HepG2 (cell line): Measurements from ENCODE around the gene WDFY1. TPM values are rescaled to one million over a fixed set of nuclear protein-coding genes. Genes with fewer than 3 reads are reported as not detected.

ENCODE experiments used
- ARNTL ChIP-seq: sonication (generic); formaldehyde crosslinking; IDR thresholded peaks from 2 replicates; pipeline ENCODE4 v1.4.0; 2020; ENCODE audit warnings: mild to moderate bottlenecking, missing genetic modification reagents
- CBFB ChIP-seq: sonication (generic); formaldehyde crosslinking; IDR thresholded peaks from 2 replicates; pipeline ENCODE4 v1.4.0; 2020; ENCODE audit warnings: missing genetic modification reagents
- DPF2 ChIP-seq: sonication (generic); formaldehyde crosslinking; IDR thresholded peaks from 2 replicates; pipeline ENCODE4 v1.4.0; 2020; ENCODE audit warnings: mild to moderate bottlenecking, low read depth, missing genetic modification reagents, borderline replicate concordance
- GABPA ChIP-seq, 2 experiments: IDR thresholded peaks; 2 replicates each; pipeline ENCODE4 v1.6.1; 2011 to 2016; ENCODE audit warnings: low read depth in 2 of 2, low read length in 1 of 2, missing biosample characterization in 1 of 2, missing genetic modification characterization in 1 of 2
- IRF2 ChIP-seq: IDR thresholded peaks from 2 replicates; pipeline ENCODE4 v1.6.1; 2018; ENCODE audit warnings: missing genetic modification reagents, missing compliant biosample characterization
- KDM5B ChIP-seq: sonication (generic); formaldehyde crosslinking; IDR thresholded peaks from 2 replicates; pipeline ENCODE4 v1.4.0; 2020; ENCODE audit warnings: missing genetic modification reagents, mild to moderate bottlenecking, borderline replicate concordance
- KLF9 ChIP-seq: IDR thresholded peaks from 2 replicates; pipeline ENCODE4 v1.6.1; 2016; ENCODE audit warnings: low read depth
- NCOA2 ChIP-seq: sonication (generic); formaldehyde crosslinking; IDR thresholded peaks from 2 replicates; pipeline ENCODE4 v1.8.0; 2022; ENCODE audit warnings: inconsistent platforms
- NFKBIZ ChIP-seq: IDR thresholded peaks from 2 replicates; pipeline ENCODE4 v1.6.1; 2018; ENCODE audit warnings: missing genetic modification reagents, missing compliant biosample characterization
- NR1H2 ChIP-seq: sonication (generic); formaldehyde crosslinking; IDR thresholded peaks from 2 replicates; pipeline ENCODE4 v1.8.1; 2022; ENCODE audit warnings: low read depth, missing genetic modification reagents, borderline replicate concordance
- SETDB1 ChIP-seq: sonication (generic); formaldehyde crosslinking; IDR thresholded peaks from 2 replicates; pipeline ENCODE4 v1.5.1; 2020; ENCODE audit warnings: missing genetic modification reagents, mild to moderate bottlenecking, borderline replicate concordance
- SOX5 ChIP-seq: IDR thresholded peaks from 2 replicates; pipeline ENCODE4 v1.6.1; 2016; ENCODE audit warnings: borderline replicate concordance
- TOPORS ChIP-seq: sonication (generic); formaldehyde crosslinking; IDR thresholded peaks from 2 replicates; pipeline ENCODE4 v1.8.0; 2023; ENCODE audit warnings: mild to moderate bottlenecking, missing genetic modification reagents
- ZNF207 ChIP-seq: fragments of 450-650 bp; IDR thresholded peaks from 2 replicates; pipeline ENCODE4 v1.6.1; 2016; ENCODE audit warnings: antibody characterized with exemption, borderline replicate concordance
- ZNF251 ChIP-seq: sonication (generic); formaldehyde crosslinking; IDR thresholded peaks from 2 replicates; pipeline ENCODE4 v1.9.0; 2021; ENCODE audit warnings: mild to moderate bottlenecking, missing genetic modification reagents
- ZNF335 ChIP-seq: sonication (generic); formaldehyde crosslinking; IDR thresholded peaks from 2 replicates; pipeline ENCODE4 v1.4.0; 2020; ENCODE audit warnings: missing genetic modification reagents
- ZNF501 ChIP-seq: sonication (generic); formaldehyde crosslinking; IDR thresholded peaks from 2 replicates; pipeline ENCODE4 v1.5.1; 2020; ENCODE audit warnings: mild to moderate bottlenecking, moderate library complexity, missing genetic modification reagents
- ZNF569 ChIP-seq: sonication (generic); formaldehyde crosslinking; IDR thresholded peaks from 2 replicates; pipeline ENCODE4 v1.5.0; 2020; ENCODE audit warnings: mild to moderate bottlenecking, missing genetic modification reagents, moderate library complexity, borderline replicate concordance
- ZNF703 ChIP-seq: sonication (generic); formaldehyde crosslinking; IDR thresholded peaks from 2 replicates; pipeline ENCODE4 v1.5.1; 2020; ENCODE audit warnings: missing genetic modification reagents, mild to moderate bottlenecking, moderate library complexity, borderline replicate concordance
- ZNF776 ChIP-seq: sonication (generic); formaldehyde crosslinking; IDR thresholded peaks from 2 replicates; pipeline ENCODE4 v1.4.0; 2020; ENCODE audit warnings: mild to moderate bottlenecking, missing genetic modification reagents
- polyA plus RNA-seq, 8 experiments: library from polyadenylated mRNA; depleted of rRNA in 3 of 8; stranded (reverse) in 7 of 8; unstranded in 1 of 8; fragments of >200 nt; fragmentation: Illumina TruSeq in 4 of 8; extraction: Trizol in 4 of 8; gene quantifications; 2 replicates each; pipeline versions ENCODE4 v1.2.1 to v1.2.3, GENCODE V29; 2011 to 2016; ENCODE audit warnings: low read depth in 4 of 8, missing spikeins in 1 of 8, mixed read lengths in 1 of 8; ENCODE audit not compliant: insufficient read depth in 1 of 8
- total RNA-seq, 5 experiments: library from RNA; depleted of rRNA; stranded (reverse); fragments of >200 nt; fragmentation: Illumina TruSeq; extraction: Trizol; gene quantifications; 2 replicates each; pipeline ENCODE4 v1.2.3, GENCODE V29; 2016; ENCODE audit warnings: low read depth in 1 of 5
- TF ChIP-seq, protein P1 (sequence below): sonication (generic); formaldehyde crosslinking; IDR thresholded peaks from 2 replicates; pipeline ENCODE4 v1.8.0; 2022; ENCODE audit warnings: mild to moderate bottlenecking, missing genetic modification reagents, moderate library complexity
- TF ChIP-seq, protein P2 (sequence below): sonication (generic); formaldehyde crosslinking; IDR thresholded peaks from 2 replicates; pipeline ENCODE4 v1.5.1; 2020; ENCODE audit warnings: mild to moderate bottlenecking, missing genetic modification reagents, borderline replicate concordance
- TF ChIP-seq, protein P3 (sequence below): sonication (generic); formaldehyde crosslinking; IDR thresholded peaks from 2 replicates; pipeline ENCODE4 v1.4.0; 2020; ENCODE audit warnings: missing genetic modification reagents
- TF ChIP-seq, protein P4 (sequence below): IDR thresholded peaks from 2 replicates; pipeline ENCODE4 v1.6.1; 2016; ENCODE audit warnings: low read depth, control low read depth

The WDFY1 gene
- total and polyA plus RNA-seq, 2 of the 13 experiments (the other 11 are each of a cell fraction or from before 2014, with no cell fraction given), result 77.0 to 78.4 TPM

DNA sequence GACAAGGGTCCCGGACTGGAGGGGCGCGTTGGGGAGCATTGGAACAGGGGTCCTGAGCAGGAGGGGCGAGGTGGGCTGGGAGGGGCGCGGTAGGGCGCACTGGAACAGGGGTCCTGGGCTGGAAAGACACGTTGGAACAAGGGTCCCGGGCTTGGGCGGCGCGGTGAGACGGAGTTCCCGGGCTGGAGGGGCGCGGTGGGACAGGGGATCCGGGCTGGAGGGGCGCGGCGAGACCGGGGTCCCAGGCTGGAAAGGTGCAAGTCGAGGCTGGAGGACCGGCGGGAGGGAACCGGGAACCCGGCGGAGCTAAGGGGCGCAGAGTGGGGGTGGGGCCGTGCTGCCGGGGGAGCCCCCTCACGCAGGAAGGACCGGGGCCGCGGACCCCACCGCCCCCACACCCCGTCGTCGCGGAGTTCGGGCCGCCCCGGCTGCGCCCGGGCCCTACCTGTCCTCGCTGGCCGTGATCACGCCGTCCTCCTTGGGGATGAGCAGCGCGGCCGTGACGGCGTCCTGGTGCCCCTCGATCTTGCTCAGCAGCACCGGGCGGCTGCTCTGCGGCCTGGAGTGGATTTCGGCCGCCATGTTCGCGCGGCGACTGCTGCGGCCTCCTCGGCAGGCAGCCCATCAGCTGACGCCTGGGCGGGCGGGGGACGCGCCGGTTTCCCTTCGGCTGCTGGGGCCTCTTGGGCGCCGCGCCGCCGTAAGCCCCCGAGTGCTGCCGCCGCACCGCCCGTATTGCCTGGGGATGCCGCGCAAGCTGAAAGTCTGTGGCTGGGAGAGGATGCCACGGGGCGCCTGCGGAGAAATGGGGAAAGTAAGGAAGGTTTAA lies at the start of gene WDFY1 (continued):
- TF ChIP-seq, protein P1, sequence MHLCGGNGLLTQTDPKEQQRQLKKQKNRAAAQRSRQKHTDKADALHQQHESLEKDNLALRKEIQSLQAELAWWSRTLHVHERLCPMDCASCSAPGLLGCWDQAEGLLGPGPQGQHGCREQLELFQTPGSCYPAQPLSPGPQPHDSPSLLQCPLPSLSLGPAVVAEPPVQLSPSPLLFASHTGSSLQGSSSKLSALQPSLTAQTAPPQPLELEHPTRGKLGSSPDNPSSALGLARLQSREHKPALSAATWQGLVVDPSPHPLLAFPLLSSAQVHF, result peak; percentile 92
- TF ChIP-seq DPF2 (no peak), ZNF776 (CRISPR knock-in tag) (peak; percentile 88), ARNTL (CRISPR knock-in tag) (no peak), KDM5B (peak; percentile 93), ZNF569 (CRISPR knock-in tag) (no peak; the same call in 1 of the 2 replicates), IRF2 (peak; percentile 91; the same call in 1 of the 2 replicates), NFKBIZ (CRISPR knock-in tag) (peak; percentile 86), ZNF703 (CRISPR knock-in tag) (peak; percentile 64; the same call in 1 of the 2 replicates), SOX5 (CRISPR knock-in tag) (peak; percentile 68), KLF9 (0 out of 2 replicates have a peak, but pooled peaks have one; percentile 73), GABPA (IDR thresholded peaks at IDR 0.05; ENCODE audit: low read depth, low read length) (no peak), GABPA (CRISPR knock-in tag; IDR thresholded peaks at IDR 0.05; ENCODE audit: low read depth) (no peak), ZNF335 (CRISPR knock-in tag) (0 out of 2 replicates have a peak, but pooled peaks have one; percentile 46), ZNF501 (CRISPR knock-in tag) (peak; percentile 97), ZNF207 (no peak), NCOA2 (peak; percentile 76), NR1H2 (CRISPR knock-in tag) (0 out of 2 replicates have a peak, but pooled peaks have one; percentile 51), TOPORS (peak; percentile 67), SETDB1 (CRISPR knock-in tag) (no peak), ZNF251 (CRISPR knock-in tag) (no peak), CBFB (CRISPR knock-in tag) (peak; percentile 96)
- TF ChIP-seq, protein P2, sequence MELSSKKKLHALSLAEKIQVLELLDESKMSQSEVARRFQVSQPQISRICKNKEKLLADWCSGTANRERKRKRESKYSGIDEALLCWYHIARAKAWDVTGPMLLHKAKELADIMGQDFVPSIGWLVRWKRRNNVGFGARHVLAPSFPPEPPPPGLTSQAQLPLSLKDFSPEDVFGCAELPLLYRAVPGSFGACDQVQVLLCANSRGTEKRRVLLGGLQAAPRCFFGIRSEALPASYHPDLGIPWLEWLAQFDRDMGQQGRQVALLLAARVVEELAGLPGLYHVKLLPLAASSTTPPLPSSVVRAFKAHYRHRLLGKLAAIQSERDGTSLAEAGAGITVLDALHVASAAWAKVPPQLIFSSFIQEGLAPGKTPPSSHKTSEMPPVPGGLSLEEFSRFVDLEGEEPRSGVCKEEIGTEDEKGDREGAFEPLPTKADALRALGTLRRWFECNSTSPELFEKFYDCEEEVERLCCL (CRISPR knock-in tag), result no peak; the same call in 1 of the 2 replicates
- TF ChIP-seq, protein P3, sequence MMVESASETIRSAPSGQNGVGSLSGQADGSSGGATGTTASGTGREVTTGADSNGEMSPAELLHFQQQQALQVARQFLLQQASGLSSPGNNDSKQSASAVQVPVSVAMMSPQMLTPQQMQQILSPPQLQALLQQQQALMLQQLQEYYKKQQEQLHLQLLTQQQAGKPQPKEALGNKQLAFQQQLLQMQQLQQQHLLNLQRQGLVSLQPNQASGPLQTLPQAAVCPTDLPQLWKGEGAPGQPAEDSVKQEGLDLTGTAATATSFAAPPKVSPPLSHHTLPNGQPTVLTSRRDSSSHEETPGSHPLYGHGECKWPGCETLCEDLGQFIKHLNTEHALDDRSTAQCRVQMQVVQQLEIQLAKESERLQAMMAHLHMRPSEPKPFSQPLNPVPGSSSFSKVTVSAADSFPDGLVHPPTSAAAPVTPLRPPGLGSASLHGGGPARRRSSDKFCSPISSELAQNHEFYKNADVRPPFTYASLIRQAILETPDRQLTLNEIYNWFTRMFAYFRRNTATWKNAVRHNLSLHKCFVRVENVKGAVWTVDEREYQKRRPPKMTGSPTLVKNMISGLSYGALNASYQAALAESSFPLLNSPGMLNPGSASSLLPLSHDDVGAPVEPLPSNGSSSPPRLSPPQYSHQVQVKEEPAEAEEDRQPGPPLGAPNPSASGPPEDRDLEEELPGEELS, result peak; percentile 87
- TF ChIP-seq, protein P4, sequence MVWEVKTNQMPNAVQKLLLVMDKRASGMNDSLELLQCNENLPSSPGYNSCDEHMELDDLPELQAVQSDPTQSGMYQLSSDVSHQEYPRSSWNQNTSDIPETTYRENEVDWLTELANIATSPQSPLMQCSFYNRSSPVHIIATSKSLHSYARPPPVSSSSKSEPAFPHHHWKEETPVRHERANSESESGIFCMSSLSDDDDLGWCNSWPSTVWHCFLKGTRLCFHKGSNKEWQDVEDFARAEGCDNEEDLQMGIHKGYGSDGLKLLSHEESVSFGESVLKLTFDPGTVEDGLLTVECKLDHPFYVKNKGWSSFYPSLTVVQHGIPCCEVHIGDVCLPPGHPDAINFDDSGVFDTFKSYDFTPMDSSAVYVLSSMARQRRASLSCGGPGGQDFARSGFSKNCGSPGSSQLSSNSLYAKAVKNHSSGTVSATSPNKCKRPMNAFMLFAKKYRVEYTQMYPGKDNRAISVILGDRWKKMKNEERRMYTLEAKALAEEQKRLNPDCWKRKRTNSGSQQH (CRISPR knock-in tag), result peak; percentile 60; the same call in 1 of the 2 replicates
